ENCODE data around the gene SCN2A. TPM values are rescaled to one million over a fixed set of nuclear protein-coding genes. Genes with fewer than 3 reads are reported as not detected.

The SCN2A gene
- total and polyA plus RNA-seq, 2 donors (not counting 1 experiment from before 2014, with no cell fraction given): 0.22 to 0.24 TPM

DNA sequence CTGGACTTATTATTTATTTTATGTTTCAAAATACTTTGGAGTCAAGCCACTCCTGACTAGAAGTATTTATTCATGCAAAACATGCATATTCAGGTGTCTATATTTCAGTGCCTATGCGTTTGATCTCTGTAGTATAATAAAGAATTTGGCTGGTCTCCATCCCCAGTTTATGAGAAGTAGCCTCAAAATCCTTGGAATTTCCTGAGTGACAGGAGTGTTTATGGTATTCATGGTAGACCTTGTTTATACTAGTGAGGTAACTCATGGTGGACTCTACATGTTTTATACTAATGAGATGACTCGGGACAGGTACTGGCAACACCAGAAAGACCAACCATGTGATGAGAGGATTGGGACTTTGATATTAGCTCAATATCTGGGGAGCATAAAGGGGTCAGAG is 186.3 kb downstream of the SCN2A start:
- CTCF ChIA-PET: interaction anchor here (1.2 kb wide), 2 partner anchors 23 to 449 kb away, joined by 3 read pairs; no protein-coding TSS in a partner anchor
- Histone ChIP-seq H3K27me3 (replicated peaks in 1 of 4; ENCODE audit: control extremely low read depth in 1 of 4, control insufficient read depth in 3 of 4, insufficient read depth in 4 of 4, low read length in 3 of 4) (no peaks in the 10 kb centered on the region), H2AFZ (ENCODE audit: insufficient read depth, low read depth, low read length, poor library complexity, severe bottlenecking) (no peak overlapping the region), H3K27ac (ENCODE audit: low read length in 2 of 2) (no peak overlapping the region), H3K4me2 (replicated peaks; ENCODE audit: low read depth, low read length, poor library complexity, severe bottlenecking) (no peak overlapping the region), H4K20me1 (ENCODE audit: control insufficient read depth, insufficient read depth, low read length, poor library complexity, severe bottlenecking) (no peaks in the 10 kb centered on the region), H3K79me2 (ENCODE audit: control insufficient read depth, insufficient read depth, low read length) (no peaks in the 10 kb centered on the region), H3K9ac (ENCODE audit: low read length) (no peak overlapping the region), H3K36me3 (replicated peaks in 1 of 2; ENCODE audit: control extremely low read depth in 1 of 2, control insufficient read depth in 1 of 2, extremely low read depth in 1 of 2, insufficient read depth in 2 of 2, low read length in 1 of 2) (no peaks in the 10 kb centered on the region), H3K4me1 (ENCODE audit: control insufficient read depth in 2 of 2, insufficient read depth in 2 of 2, low read length in 2 of 2) (no peaks in the 10 kb centered on the region), H3K4me3 (ENCODE audit: control extremely low read depth in 1 of 5, extremely low read depth in 1 of 5, insufficient read depth in 1 of 5, low read depth in 2 of 5, low read length in 4 of 5) (no peak overlapping the region), H3K9me3 (ENCODE audit: control extremely low read depth in 1 of 3, control insufficient read depth in 2 of 3, insufficient read depth in 1 of 3, low read length in 2 of 3) (peaks cover 0 to 9% (median 5%) of the 10 kb centered on the region in 3 donors)
- POLR2A ChIA-PET: no interaction called here
- DNase-seq (no peak), ATAC-seq (ENCODE audit: low read depth) (no peak)
- no peak overlapping the region for H3K27ac Mint-ChIP-seq
- no peaks in the 10 kb centered on the region for H3K4me1 Mint-ChIP-seq
- H3K9me3 Mint-ChIP-seq (ENCODE audit: insufficient read depth): peaks cover 6% of the 10 kb centered on the region
- peaks cover 7% of the 10 kb centered on the region for H3K27me3 Mint-ChIP-seq
- H3K4me3 Mint-ChIP-seq: no peak overlapping the region
- WGBS (ENCODE audit: insufficient coverage): 83% methylated on average over 1 of the region's 2 CpGs
- TF ChIP-seq, protein P1, sequence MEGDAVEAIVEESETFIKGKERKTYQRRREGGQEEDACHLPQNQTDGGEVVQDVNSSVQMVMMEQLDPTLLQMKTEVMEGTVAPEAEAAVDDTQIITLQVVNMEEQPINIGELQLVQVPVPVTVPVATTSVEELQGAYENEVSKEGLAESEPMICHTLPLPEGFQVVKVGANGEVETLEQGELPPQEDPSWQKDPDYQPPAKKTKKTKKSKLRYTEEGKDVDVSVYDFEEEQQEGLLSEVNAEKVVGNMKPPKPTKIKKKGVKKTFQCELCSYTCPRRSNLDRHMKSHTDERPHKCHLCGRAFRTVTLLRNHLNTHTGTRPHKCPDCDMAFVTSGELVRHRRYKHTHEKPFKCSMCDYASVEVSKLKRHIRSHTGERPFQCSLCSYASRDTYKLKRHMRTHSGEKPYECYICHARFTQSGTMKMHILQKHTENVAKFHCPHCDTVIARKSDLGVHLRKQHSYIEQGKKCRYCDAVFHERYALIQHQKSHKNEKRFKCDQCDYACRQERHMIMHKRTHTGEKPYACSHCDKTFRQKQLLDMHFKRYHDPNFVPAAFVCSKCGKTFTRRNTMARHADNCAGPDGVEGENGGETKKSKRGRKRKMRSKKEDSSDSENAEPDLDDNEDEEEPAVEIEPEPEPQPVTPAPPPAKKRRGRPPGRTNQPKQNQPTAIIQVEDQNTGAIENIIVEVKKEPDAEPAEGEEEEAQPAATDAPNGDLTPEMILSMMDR (IDR thresholded peaks at IDR 0.05): no peak
- TF ChIP-seq EZH2 (IDR thresholded peaks at IDR 0.05; ENCODE audit: borderline replicate concordance, insufficient read depth, low read depth, low read length, poor library complexity, severe bottlenecking): no peak
- intact Hi-C loops (cut with micrococcal nuclease): no loop called here

DNA sequence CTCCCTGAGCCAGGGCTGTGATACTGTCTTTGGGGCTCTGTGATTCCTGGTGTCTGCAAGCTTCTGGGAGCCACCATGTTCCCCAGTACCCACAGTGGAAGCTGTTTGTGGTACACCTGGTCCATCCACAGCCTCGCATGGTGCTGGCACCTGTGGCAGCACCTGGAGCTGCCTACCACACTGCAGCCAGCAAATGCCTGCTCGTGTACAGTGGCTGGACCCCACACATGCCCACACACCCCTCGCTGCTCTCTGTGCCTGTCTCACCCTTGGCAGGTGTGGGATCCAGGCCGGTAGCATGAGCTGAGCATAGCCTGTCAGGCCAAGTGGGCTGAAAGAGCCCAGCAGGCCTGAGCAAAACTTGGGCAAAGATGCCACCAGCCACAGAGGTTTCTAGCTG is 188.5 kb downstream of the SCN2A start:
- H3K4me1 Mint-ChIP-seq: no peaks in the 10 kb centered on the region

More for the DNA sequence above, 188.5 kb downstream of the SCN2A start:
- Histone ChIP-seq H2AFZ (ENCODE audit: insufficient read depth, low read depth, low read length, poor library complexity, severe bottlenecking) (no peak overlapping the region), H3K4me2 (replicated peaks; ENCODE audit: low read depth, low read length, poor library complexity, severe bottlenecking) (no peak overlapping the region), H3K9me3 (ENCODE audit: control extremely low read depth in 1 of 3, control insufficient read depth in 2 of 3, insufficient read depth in 1 of 3, low read length in 2 of 3) (peaks cover 0 to 5% (median 5%) of the 10 kb centered on the region in 3 donors), H4K20me1 (ENCODE audit: control insufficient read depth, insufficient read depth, low read length, poor library complexity, severe bottlenecking) (no peaks in the 10 kb centered on the region), H3K36me3 (replicated peaks in 1 of 2; ENCODE audit: control extremely low read depth in 1 of 2, control insufficient read depth in 1 of 2, extremely low read depth in 1 of 2, insufficient read depth in 2 of 2, low read length in 1 of 2) (no peaks in the 10 kb centered on the region), H3K4me3 (ENCODE audit: control extremely low read depth in 1 of 5, extremely low read depth in 1 of 5, insufficient read depth in 1 of 5, low read depth in 2 of 5, low read length in 4 of 5) (no peak overlapping the region), H3K79me2 (ENCODE audit: control insufficient read depth, insufficient read depth, low read length) (no peaks in the 10 kb centered on the region), H3K27me3 (replicated peaks in 1 of 4; ENCODE audit: control extremely low read depth in 1 of 4, control insufficient read depth in 3 of 4, insufficient read depth in 4 of 4, low read length in 3 of 4) (no peaks in the 10 kb centered on the region), H3K9ac (ENCODE audit: low read length) (no peak overlapping the region), H3K27ac (ENCODE audit: low read length in 2 of 2) (no peak overlapping the region), H3K4me1 (ENCODE audit: control insufficient read depth in 2 of 2, insufficient read depth in 2 of 2, low read length in 2 of 2) (no peaks in the 10 kb centered on the region)
- TF ChIP-seq, protein P1 (IDR thresholded peaks at IDR 0.05): no peak
- no peak for TF ChIP-seq EZH2 (IDR thresholded peaks at IDR 0.05; ENCODE audit: borderline replicate concordance, insufficient read depth, low read depth, low read length, poor library complexity, severe bottlenecking)
- intact Hi-C loops (cut with micrococcal nuclease): no loop called here
- H3K27ac Mint-ChIP-seq: no peak overlapping the region
- ChIA-PET POLR2A (no interaction called here), CTCF (interaction anchor here (0.5 to 1.4 kb wide), 2 partner anchors 25 to 475 kb away, joined by 3 read pairs; no protein-coding TSS in a partner anchor)
- no peak for ATAC-seq (ENCODE audit: low read depth)
- H3K9me3 Mint-ChIP-seq (ENCODE audit: insufficient read depth): peaks cover 3% of the 10 kb centered on the region
- no peak for DNase-seq
- H3K27me3 Mint-ChIP-seq: peaks cover 3% of the 10 kb centered on the region
- 85% methylated on average over 4 of the region's 4 CpGs for WGBS (ENCODE audit: insufficient coverage)
- H3K4me3 Mint-ChIP-seq: no peak overlapping the region
